GM13977 (cell line): ENCODE measurements around the gene WWC1.

Source experiments
- DNase-seq: peaks from one replicate; pipeline ENCODE4 v3.0.0; 2012; ENCODE audit warnings: low spot score
- CTCF ChIP-seq: IDR thresholded peaks from 2 replicates; pipeline ENCODE4 v1.5.1; 2012; ENCODE audit warnings: mild to moderate bottlenecking, control low read depth; ENCODE audit not compliant: insufficient read depth; ENCODE audit errors: extremely low read depth, missing control alignments
- in situ Hi-C: fragments of 300-500 bp; cut with MboI; formaldehyde crosslinking; loops from one replicate; pipeline ENCODE4 v1.12.0; 2022; ENCODE audit warnings: low sequenced_read_pairs, low pct_unique_long_range_greater_than_20kb, mixed read lengths, inconsistent platforms; ENCODE audit not compliant: unreplicated experiment

WWC1 gene

GRCh38 chr5:168328814-168329213 lies 37.4 kb downstream of the WWC1 start:
- no peak for DNase-seq
- no peak for TF ChIP-seq CTCF
- in situ Hi-C loops = no loop called here

- DNase-seq = no peak
- TF ChIP-seq CTCF = no peak
- in situ Hi-C loops = no loop called here
Observed at GRCh38 chr5:168329302-168329701, 37.9 kb downstream of the WWC1 start.

- in situ Hi-C loops = no loop called here
- no peak for DNase-seq
- no peak for TF ChIP-seq CTCF
Observed at GRCh38 chr5:168332042-168332441, 40.6 kb downstream of the WWC1 start.

- in situ Hi-C loops = no loop called here
- no peak for DNase-seq
- TF ChIP-seq CTCF = no peak
Observed at GRCh38 chr5:168334280-168334679, 42.8 kb downstream of the WWC1 start.

- TF ChIP-seq CTCF = no peak
- no peak for DNase-seq
- in situ Hi-C loops = no loop called here
Observed at GRCh38 chr5:168334695-168335094, 43.2 kb downstream of the WWC1 start.

- in situ Hi-C loops = no loop called here
- TF ChIP-seq CTCF = no peak
- no peak for DNase-seq
Observed at GRCh38 chr5:168337361-168337760, 45.9 kb downstream of the WWC1 start.
